Suprapubic skin (tissue), 4 donors: ENCODE results near the gene ECI1.
A peak's percentile ranks its signal among the peaks of the same experiment; 100 is the strongest.

Source experiments
- EP300 ChIP-seq: sonication (generic); formaldehyde crosslinking; IDR thresholded peaks from one replicate; pipeline ENCODE4 v1.6.1; 2017; ENCODE audit warnings: antibody characterized with exemption
- POLR2A ChIP-seq, 2 donors: fragments of 450-650 bp; IDR thresholded peaks; one replicate each; pipeline ENCODE4 v1.6.1; 2017; ENCODE audit warnings: antibody characterized with exemption in 2 of 2, mild to moderate bottlenecking in 2 of 2, moderate library complexity in 2 of 2
- POLR2AphosphoS5 ChIP-seq, 3 donors: sonication (generic); formaldehyde crosslinking; IDR thresholded peaks; one replicate each; pipeline ENCODE4 v1.6.1; 2017; ENCODE audit warnings: antibody characterized with exemption in 3 of 3
- TF ChIP-seq, protein P1 (sequence below), 2 donors: fragments of 200-600 bp in 1 of 2; fragments of 450-650 bp in 1 of 2; sonication (generic) in 1 of 2; IDR thresholded peaks; one replicate each; pipeline ENCODE4 v1.5.1; 2016 to 2019; ENCODE audit warnings: antibody characterized with exemption in 2 of 2, mild to moderate bottlenecking in 1 of 2, moderate library complexity in 1 of 2

DNA sequence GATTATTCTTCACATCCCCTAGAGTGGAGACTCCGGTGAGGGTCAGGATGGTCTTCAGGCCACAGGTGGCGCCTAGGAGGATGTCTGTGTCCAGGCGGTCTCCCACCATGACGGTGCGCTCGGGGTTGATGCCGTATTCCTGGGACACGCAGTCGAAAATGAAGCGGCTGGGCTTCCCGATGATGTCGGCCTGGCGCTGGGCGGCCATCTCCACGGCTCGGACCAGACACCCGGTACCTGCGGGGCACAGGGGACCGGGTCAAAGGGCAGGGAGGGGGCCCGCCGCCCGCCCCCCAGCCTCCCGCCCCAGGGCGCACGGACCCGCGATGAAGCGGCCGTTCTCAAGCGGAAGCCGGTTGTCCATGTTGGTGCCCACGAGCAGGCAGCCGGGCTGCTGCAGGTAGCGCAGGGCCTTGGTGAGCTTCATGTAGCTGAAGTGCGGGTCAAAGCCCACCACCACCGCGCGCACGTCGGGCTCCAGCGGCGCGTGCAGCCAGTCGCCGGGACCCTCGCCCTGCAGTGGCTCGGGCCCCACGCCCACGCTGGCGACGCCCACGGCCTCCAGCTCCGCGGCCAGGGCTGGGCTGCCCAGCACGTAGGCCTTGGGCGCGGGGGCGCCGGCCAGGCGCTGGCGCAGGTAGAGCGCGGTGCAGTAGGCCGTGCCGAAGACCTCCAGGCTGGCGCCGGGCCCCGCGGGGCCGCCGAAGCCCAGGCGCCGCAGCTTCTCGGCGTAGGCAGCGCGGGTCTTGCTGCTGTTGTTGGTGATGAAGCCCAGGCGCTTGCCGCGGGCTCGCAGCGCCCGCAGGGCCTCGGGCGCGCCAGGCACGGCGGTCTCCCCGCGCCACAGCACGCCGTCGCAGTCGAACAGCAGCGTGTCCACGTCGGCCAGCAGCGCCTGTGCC, 37.3 kb downstream of the ECI1 start:
- TF ChIP-seq, protein P1, sequence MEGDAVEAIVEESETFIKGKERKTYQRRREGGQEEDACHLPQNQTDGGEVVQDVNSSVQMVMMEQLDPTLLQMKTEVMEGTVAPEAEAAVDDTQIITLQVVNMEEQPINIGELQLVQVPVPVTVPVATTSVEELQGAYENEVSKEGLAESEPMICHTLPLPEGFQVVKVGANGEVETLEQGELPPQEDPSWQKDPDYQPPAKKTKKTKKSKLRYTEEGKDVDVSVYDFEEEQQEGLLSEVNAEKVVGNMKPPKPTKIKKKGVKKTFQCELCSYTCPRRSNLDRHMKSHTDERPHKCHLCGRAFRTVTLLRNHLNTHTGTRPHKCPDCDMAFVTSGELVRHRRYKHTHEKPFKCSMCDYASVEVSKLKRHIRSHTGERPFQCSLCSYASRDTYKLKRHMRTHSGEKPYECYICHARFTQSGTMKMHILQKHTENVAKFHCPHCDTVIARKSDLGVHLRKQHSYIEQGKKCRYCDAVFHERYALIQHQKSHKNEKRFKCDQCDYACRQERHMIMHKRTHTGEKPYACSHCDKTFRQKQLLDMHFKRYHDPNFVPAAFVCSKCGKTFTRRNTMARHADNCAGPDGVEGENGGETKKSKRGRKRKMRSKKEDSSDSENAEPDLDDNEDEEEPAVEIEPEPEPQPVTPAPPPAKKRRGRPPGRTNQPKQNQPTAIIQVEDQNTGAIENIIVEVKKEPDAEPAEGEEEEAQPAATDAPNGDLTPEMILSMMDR (IDR thresholded peaks at IDR 0.05) = no peak
- TF ChIP-seq EP300 (no peak), POLR2A (IDR thresholded peaks at IDR 0.05) (peak in 1 of 2 donors; percentile 32), POLR2AphosphoS5 (IDR thresholded peaks at IDR 0.05) (no peak)
